ENCODE results near the gene CUZD1. TPM values are rescaled to one million over a fixed set of nuclear protein-coding genes. Genes with fewer than 3 reads are reported as not detected.
A peak's percentile ranks its signal among the peaks of the same experiment; 100 is the strongest.

Gene CUZD1
- total RNA-seq, 1 experiment from 2014 or later = 2.1 TPM

GRCh38 chr10:122882766-122883165, 37.1 kb upstream of the CUZD1 start:
- intact Hi-C loops (cut with micrococcal nuclease; ENCODE audit: unreplicated experiment) = no loop called here
- CTCF ChIA-PET = no interaction called here
- BruUV-seq (replicated peaks) = no TSS peak

GRCh38 chr10:122879339-122880273, 33.9 kb upstream of the CUZD1 start, which contains the start of gene FAM24B:
TSS of gene FAM24B (minus strand) at chr10:122879581. CDS start at chr10:122850515, 29,066 bp downstream.
- ChIA-PET POLR2A (ENCODE audit: low non-redundant PET) (no interaction called here), CTCF (no interaction called here)
- Histone ChIP-seq H3K27me3 (replicated peaks; ENCODE audit: insufficient read depth, low read depth, low read length, poor library complexity) (no peaks in the 10 kb centered on the region), H3K27ac (ENCODE audit: low read depth, low read length, poor library complexity, severe bottlenecking) (peak within 1 kb of the TSS; percentile 77), H3K4me1 (ENCODE audit: insufficient read depth, low read length, poor library complexity, severe bottlenecking) (peaks cover 12% of the 10 kb centered on the region), H3K4me3 (ENCODE audit: low read depth, low read length, poor library complexity, severe bottlenecking) (peak within 1 kb of the TSS; percentile 69), H3K9me3 (ENCODE audit: low read depth, low read length, poor library complexity, severe bottlenecking) (no peaks in the 10 kb centered on the region), H3K36me3 (ENCODE audit: insufficient read depth, low read length, poor library complexity, severe bottlenecking) (no peaks in the 10 kb centered on the region)
- no peak for TF ChIP-seq CTCF (conservative IDR thresholded peaks at IDR 0.05; ENCODE audit: low read depth, low read length)
- no peak for TF ChIP-seq EZH2 (IDR thresholded peaks at IDR 0.05; ENCODE audit: borderline replicate concordance, low read depth, low read length, poor library complexity, severe bottlenecking)
- no TSS peak for BruUV-seq (replicated peaks)
- intact Hi-C loops (cut with micrococcal nuclease; ENCODE audit: unreplicated experiment) = no loop called here
- peak; percentile 98 for DNase-seq (ENCODE audit: low spot score)

More at GRCh38 chr10:122882766-122883165, 37.1 kb upstream of the CUZD1 start:
- Histone ChIP-seq H3K27me3 (replicated peaks; ENCODE audit: insufficient read depth, low read depth, low read length, poor library complexity) (no peaks in the 10 kb centered on the region), H3K4me3 (ENCODE audit: low read depth, low read length, poor library complexity, severe bottlenecking) (no peak overlapping the region), H3K9me3 (ENCODE audit: low read depth, low read length, poor library complexity, severe bottlenecking) (no peaks in the 10 kb centered on the region), H3K27ac (ENCODE audit: low read depth, low read length, poor library complexity, severe bottlenecking) (no peak overlapping the region), H3K4me1 (ENCODE audit: insufficient read depth, low read length, poor library complexity, severe bottlenecking) (no peaks in the 10 kb centered on the region), H3K36me3 (ENCODE audit: insufficient read depth, low read length, poor library complexity, severe bottlenecking) (no peaks in the 10 kb centered on the region)
- POLR2A ChIA-PET (ENCODE audit: low non-redundant PET) = no interaction called here
- no peak for DNase-seq (ENCODE audit: low spot score)
- TF ChIP-seq CTCF (conservative IDR thresholded peaks at IDR 0.05; ENCODE audit: low read depth, low read length) (no peak), EZH2 (IDR thresholded peaks at IDR 0.05; ENCODE audit: borderline replicate concordance, low read depth, low read length, poor library complexity, severe bottlenecking) (no peak)

- H3K4me3 ChIP-seq (ENCODE audit: low read depth, low read length, poor library complexity, severe bottlenecking) = peak overlapping the region; percentile 69
- H3K9me3 ChIP-seq (ENCODE audit: low read depth, low read length, poor library complexity, severe bottlenecking) = no peaks in the 10 kb centered on the region
- peak; percentile 10 for DNase-seq (ENCODE audit: low spot score)
- no peaks in the 10 kb centered on the region for H3K36me3 ChIP-seq (ENCODE audit: insufficient read depth, low read length, poor library complexity, severe bottlenecking)
- CTCF ChIA-PET = no interaction called here
- TSS peak; percentile 73 for BruUV-seq (replicated peaks)
- intact Hi-C loops (cut with micrococcal nuclease; ENCODE audit: unreplicated experiment) = no loop called here
- peak overlapping the region; percentile 77 for H3K27ac ChIP-seq (ENCODE audit: low read depth, low read length, poor library complexity, severe bottlenecking)
- H3K4me1 ChIP-seq (ENCODE audit: insufficient read depth, low read length, poor library complexity, severe bottlenecking) = peaks cover 12% of the 10 kb centered on the region
- no peak for TF ChIP-seq EZH2 (IDR thresholded peaks at IDR 0.05; ENCODE audit: borderline replicate concordance, low read depth, low read length, poor library complexity, severe bottlenecking)
- TF ChIP-seq CTCF (conservative IDR thresholded peaks at IDR 0.05; ENCODE audit: low read depth, low read length) = no peak
- H3K27me3 ChIP-seq (replicated peaks; ENCODE audit: insufficient read depth, low read depth, low read length, poor library complexity) = no peaks in the 10 kb centered on the region
- POLR2A ChIA-PET (ENCODE audit: low non-redundant PET) = no interaction called here
Measured at GRCh38 chr10:122878799-122879338, 33.2 kb upstream of the CUZD1 start.
